ENCODE results near the gene JAML.

Gene JAML

DNA sequence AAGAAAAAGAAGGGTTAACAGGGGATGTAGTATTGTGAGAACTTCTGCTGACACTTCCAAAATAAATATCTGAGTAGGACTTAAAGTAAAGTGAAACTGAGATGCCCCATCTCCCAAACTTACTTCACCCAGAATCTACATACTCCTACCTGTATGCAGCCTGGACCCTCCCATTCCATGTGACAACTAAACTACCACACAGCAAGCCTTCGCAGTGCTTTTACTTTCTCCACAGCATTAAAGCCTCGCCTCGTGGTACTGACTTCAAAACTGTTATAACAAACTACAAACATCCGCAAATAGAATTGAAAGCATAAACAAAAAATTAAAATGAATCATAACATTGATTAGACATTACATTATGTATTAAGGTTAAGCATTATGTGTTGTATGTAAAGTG is 38.3 kb upstream of the JAML start:
- Histone ChIP-seq H3K27ac (no peak overlapping the region), H3K27me3 (peaks cover 24 to 43% (median 38%) of the 10 kb centered on the region in 11 experiments), H3K4me2 (no peak overlapping the region), H3K4me3 (no peak overlapping the region), H3K36me3 (no peaks in the 10 kb centered on the region), H3K9ac (no peak overlapping the region), H4K20me1 (no peaks in the 10 kb centered on the region), H3K4me1 (peaks cover 11 to 20% (median 13%) of the 10 kb centered on the region in 10 experiments), H3K9me3 (replicated peaks in 1 of 11) (peaks cover 0 to 13% (median 9%) of the 10 kb centered on the region in 11 experiments; a peak in 11 of 22 replicates)
- no peak for TF ChIP-seq Cebpa-rat (IDR thresholded peaks at IDR 0.05)

DNA sequence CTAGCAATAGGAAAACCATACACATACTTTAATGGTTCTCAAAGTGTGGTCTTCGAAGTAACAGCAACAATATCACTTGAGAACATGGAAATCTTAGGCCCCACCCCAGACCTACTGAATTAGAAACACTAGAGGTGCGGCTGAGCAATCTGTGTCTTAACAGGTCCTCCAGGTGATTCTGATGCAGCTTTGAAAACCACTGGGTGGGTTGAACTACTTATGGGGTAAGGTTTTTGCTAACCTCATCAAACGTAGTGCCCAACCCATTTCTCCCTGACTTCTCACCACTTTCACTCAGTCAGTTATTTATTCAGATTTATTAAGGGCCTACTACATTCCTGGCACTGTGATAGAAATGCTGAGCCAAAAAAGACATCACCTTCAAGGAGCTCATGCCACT is 35.5 kb upstream of the JAML start:
- H3K4me1 ChIP-seq, result peaks cover 0 to 7% (median 0%) of the 10 kb centered on the region in 10 experiments; a peak in 2 of 20 replicates
- no peak for TF ChIP-seq Cebpa-rat (IDR thresholded peaks at IDR 0.05)
- H4K20me1 ChIP-seq, result no peaks in the 10 kb centered on the region
- H3K27me3 ChIP-seq, result peaks cover 23 to 34% (median 29%) of the 10 kb centered on the region in 11 experiments
- no peak overlapping the region for H3K27ac ChIP-seq
- H3K4me2 ChIP-seq, result peak overlapping the region in 2 of 11 experiments; percentile 2 to 3; a peak in 1 of 22 replicates
- no peak overlapping the region for H3K9ac ChIP-seq
- no peaks in the 10 kb centered on the region for H3K36me3 ChIP-seq
- peaks cover 0 to 13% (median 9%) of the 10 kb centered on the region in 11 experiments; a peak in 11 of 22 replicates for H3K9me3 ChIP-seq (replicated peaks in 1 of 11)
- H3K4me3 ChIP-seq, result no peak overlapping the region

DNA sequence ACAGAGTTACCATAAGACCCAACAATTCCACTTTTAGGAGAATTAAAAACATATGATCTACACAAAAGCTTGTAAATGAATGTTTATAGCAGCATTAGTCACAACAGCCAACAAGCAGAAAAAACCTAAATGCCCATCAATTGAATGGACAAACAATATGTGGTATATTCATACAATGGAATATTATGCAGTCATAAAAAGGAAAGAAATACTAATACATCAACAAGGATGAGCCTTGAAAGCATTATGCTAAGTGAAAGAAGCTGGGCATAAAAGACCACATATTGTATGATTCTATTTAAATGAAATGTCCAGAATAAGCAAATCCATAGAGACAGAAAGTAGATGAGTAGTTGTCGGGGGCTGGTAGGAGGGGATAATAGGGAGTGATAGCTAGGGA is 34.3 kb upstream of the JAML start:
- H3K4me2 ChIP-seq, result no peak overlapping the region
- no peaks in the 10 kb centered on the region for H4K20me1 ChIP-seq
- no peak overlapping the region for H3K27ac ChIP-seq
- H3K9me3 ChIP-seq (replicated peaks in 1 of 11), result peaks cover 0 to 13% (median 9%) of the 10 kb centered on the region in 11 experiments; a peak in 11 of 22 replicates
- peaks cover 11 to 22% (median 17%) of the 10 kb centered on the region in 11 experiments for H3K27me3 ChIP-seq
- no peak for TF ChIP-seq Cebpa-rat (IDR thresholded peaks at IDR 0.05)
- no peak overlapping the region for H3K4me3 ChIP-seq
- no peaks in the 10 kb centered on the region for H3K36me3 ChIP-seq
- H3K9ac ChIP-seq, result no peak overlapping the region
- peaks cover 0 to 6% (median 0%) of the 10 kb centered on the region in 10 experiments; a peak in 1 of 20 replicates for H3K4me1 ChIP-seq

DNA sequence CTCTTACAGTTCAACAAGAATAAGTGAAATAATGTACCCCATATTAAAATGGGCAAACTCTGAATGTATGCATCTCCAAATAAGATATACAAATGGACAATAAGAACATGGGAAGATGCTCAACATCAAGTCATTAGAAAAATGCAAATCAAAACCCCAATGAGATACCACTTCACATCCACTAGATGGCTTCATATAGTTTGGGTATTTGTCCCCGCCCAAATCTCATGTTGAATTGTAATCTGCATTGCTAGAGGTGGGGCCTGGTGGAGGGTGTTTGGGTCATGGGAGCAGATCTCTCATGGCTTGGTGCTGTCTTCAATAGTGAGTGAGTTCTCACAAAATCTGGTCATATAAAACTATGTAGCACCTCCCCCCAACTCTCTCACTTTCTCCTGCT is 33.6 kb upstream of the JAML start:
- Histone ChIP-seq H3K36me3 (no peaks in the 10 kb centered on the region), H3K9ac (no peak overlapping the region), H4K20me1 (no peaks in the 10 kb centered on the region), H3K27ac (no peak overlapping the region), H3K27me3 (peaks cover 4 to 15% (median 10%) of the 10 kb centered on the region in 11 experiments), H3K4me2 (no peak overlapping the region), H3K9me3 (replicated peaks in 1 of 11) (peaks cover 0 to 13% (median 9%) of the 10 kb centered on the region in 11 experiments; a peak in 11 of 22 replicates), H3K4me1 (peaks cover 0 to 6% (median 0%) of the 10 kb centered on the region in 10 experiments; a peak in 2 of 20 replicates), H3K4me3 (no peak overlapping the region)
- no peak for TF ChIP-seq Cebpa-rat (IDR thresholded peaks at IDR 0.05)

DNA sequence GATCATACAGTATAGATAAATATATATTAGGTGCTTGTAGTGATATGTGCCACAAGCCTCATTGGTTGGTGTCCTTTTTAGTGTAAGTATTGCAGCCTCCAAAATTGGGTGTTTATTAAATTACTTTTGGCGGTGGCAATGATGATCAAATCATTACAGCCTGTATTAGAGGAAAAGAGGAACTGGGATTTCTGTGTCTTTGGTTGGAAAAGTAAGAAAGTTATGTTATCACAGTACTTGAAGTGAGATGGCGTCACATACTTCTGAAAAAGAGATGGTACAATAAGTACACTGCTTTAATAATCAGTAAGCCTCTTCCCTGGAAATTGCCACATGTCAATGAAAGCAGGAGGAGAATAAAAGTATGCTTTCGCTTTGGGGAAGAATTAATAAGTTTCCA is 27.9 kb upstream of the JAML start:
- H3K4me2 ChIP-seq, result peak overlapping the region; percentile 73 to 98 (median 81)
- H3K9me3 ChIP-seq (replicated peaks in 1 of 11), result peaks cover 0 to 7% (median 0%) of the 10 kb centered on the region in 11 experiments; a peak in 1 of 22 replicates
- peak overlapping the region; percentile 56 to 76 (median 64); a peak in 18 of 20 replicates for H3K4me3 ChIP-seq
- H4K20me1 ChIP-seq, result no peaks in the 10 kb centered on the region
- no peaks in the 10 kb centered on the region for H3K36me3 ChIP-seq
- H3K4me1 ChIP-seq, result peaks cover 11 to 20% (median 14%) of the 10 kb centered on the region in 10 experiments
- no peak overlapping the region for H3K9ac ChIP-seq
- H3K27ac ChIP-seq, result peak overlapping the region in 1 of 11 experiments; percentile 74; a peak in 2 of 22 replicates
- TF ChIP-seq Cebpa-rat (IDR thresholded peaks at IDR 0.05), result no peak
- peaks cover 0 to 6% (median 0%) of the 10 kb centered on the region in 11 experiments; a peak in 3 of 22 replicates for H3K27me3 ChIP-seq

DNA sequence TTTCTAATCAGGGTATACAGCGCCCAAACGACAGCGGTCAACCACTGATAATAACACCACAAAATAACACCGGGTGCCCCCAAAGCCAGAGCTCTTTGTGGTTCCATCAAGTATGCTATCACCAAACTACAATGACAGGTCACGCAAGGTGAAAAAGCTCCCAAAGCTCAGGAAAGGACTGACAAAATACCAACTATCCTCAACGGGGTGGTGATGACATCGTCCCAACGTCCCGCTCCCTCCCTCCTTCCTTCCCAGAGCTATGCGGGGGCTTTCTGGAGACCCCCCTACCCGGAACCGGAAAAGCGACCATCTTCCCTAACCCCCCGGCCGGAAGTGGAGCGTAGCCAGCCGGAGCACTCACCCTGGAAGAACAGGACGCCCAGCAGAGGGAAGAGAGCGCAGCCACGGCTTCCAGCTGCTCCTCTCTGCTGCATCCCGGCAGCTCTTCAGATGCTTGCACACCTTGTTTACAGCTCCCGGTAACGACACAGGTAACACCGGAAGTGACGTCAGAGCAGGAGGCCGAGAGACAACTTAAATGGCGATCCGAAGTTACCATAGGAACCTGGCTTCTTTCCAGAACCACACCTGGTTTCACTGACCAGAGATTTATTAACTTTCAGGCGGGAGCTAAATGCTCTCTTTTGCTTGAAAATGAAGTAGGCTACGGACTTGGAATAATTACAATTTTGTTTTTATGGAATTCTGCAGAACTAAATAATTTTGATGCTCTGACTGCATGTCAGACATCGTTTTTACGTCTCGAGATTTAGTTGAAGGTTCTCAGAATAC is 27.2 kb upstream of the JAML start, which contains the start of gene MPZL3:
Gene MPZL3 (minus strand): TSS at position 508 of the 795 bp plus-strand sequence. CDS start 71 bp downstream, at position 437.
- peaks cover 0 to 6% (median 0%) of the 10 kb centered on the region in 11 experiments; a peak in 3 of 22 replicates for H3K27me3 ChIP-seq
- no peaks in the 10 kb centered on the region for H3K36me3 ChIP-seq
- peaks cover 0 to 7% (median 0%) of the 10 kb centered on the region in 11 experiments; a peak in 1 of 22 replicates for H3K9me3 ChIP-seq (replicated peaks in 1 of 11)
- TF ChIP-seq Cebpa-rat (IDR thresholded peaks at IDR 0.05), result no peak
- H3K9ac ChIP-seq, result peak within 1 kb of the TSS in 10 of 11 experiments; percentile 9 to 74 (median 52); a peak in 16 of 22 replicates
- H3K27ac ChIP-seq, result peak within 1 kb of the TSS; percentile 28 to 77 (median 58); a peak in 21 of 22 replicates
- no peaks in the 10 kb centered on the region for H4K20me1 ChIP-seq
- peak within 1 kb of the TSS; percentile 56 to 76 (median 64) for H3K4me3 ChIP-seq
- peaks cover 12 to 26% (median 16%) of the 10 kb centered on the region in 10 experiments for H3K4me1 ChIP-seq
- H3K4me2 ChIP-seq, result peak within 1 kb of the TSS; percentile 73 to 98 (median 81)

DNA sequence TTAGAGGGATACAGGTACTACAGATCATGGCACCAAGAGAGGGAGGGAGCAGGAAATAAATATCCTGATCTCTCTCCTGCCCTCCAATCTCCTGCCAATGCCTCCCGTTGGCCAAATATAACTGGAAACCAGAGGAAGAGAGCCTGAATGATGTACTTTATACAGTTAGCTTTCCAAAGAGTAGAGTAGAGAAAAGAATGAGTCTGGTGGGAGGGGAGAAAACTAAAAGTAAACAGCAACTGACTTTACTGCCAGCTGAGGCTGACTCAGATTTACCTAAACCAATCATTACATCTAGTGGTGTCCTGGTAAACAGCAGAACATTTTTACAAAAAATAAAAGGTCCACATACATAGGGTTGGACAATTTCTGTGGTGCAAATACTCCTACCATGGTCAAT is 22.2 kb upstream of the JAML start:
- TF ChIP-seq Cebpa-rat (IDR thresholded peaks at IDR 0.05), result no peak
- H3K4me2 ChIP-seq, result peak overlapping the region; percentile 3 to 85 (median 67); a peak in 17 of 22 replicates

DNA sequence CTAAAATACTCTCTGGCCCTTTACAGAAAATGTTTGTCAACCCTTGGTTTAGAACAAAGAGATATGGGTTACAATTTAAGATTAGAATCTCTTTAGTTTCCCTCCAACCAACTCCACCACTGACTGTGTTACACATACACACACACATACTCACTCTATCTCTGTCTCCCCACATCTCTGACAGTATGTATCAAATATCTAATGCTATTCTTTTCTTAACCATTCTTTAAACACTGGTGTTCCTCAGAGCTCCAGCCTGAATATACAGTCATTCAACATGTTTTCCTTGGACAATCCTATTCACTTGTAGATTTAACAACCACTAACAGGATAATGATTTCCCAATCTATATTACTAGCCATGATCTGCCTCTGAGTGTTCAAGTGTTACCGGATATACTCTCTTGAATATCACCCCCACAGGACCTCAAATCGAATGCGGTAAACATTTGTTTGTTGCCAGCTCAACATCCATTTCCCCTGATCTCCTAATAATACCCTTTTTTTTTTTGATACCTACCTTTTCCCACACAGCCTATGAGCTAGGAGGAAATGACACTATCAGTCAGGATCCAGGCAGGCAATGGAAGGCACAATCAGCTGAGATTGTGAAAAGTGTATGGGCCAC is 21.2 kb upstream of the JAML start:
- Histone ChIP-seq H3K27me3 (no peaks in the 10 kb centered on the region), H3K4me2 (peak overlapping the region; percentile 36 to 85 (median 67); a peak in 20 of 22 replicates), H3K9ac (no peak overlapping the region), H3K36me3 (no peaks in the 10 kb centered on the region), H3K4me1 (peaks cover 35 to 67% (median 47%) of the 10 kb centered on the region in 10 experiments), H4K20me1 (no peaks in the 10 kb centered on the region), H3K4me3 (no peak overlapping the region), H3K27ac (peak overlapping the region in 9 of 11 experiments; percentile 46 to 71 (median 60); a peak in 16 of 22 replicates), H3K9me3 (replicated peaks in 1 of 11) (no peaks in the 10 kb centered on the region)
- no peak for TF ChIP-seq Cebpa-rat (IDR thresholded peaks at IDR 0.05)

More for the DNA sequence above, 22.2 kb upstream of the JAML start:
- peaks cover 0 to 4% (median 0%) of the 10 kb centered on the region in 11 experiments; a peak in 3 of 22 replicates for H3K27me3 ChIP-seq
- no peaks in the 10 kb centered on the region for H4K20me1 ChIP-seq
- no peak overlapping the region for H3K9ac ChIP-seq
- no peaks in the 10 kb centered on the region for H3K36me3 ChIP-seq
- H3K27ac ChIP-seq, result peak overlapping the region in 7 of 11 experiments; percentile 15 to 71 (median 54); a peak in 7 of 22 replicates
- H3K9me3 ChIP-seq (replicated peaks in 1 of 11), result peaks cover 0 to 4% (median 0%) of the 10 kb centered on the region in 11 experiments; a peak in 1 of 22 replicates
- no peak overlapping the region for H3K4me3 ChIP-seq
- H3K4me1 ChIP-seq, result peaks cover 31 to 64% (median 41%) of the 10 kb centered on the region in 10 experiments
